Measurements from ENCODE around the gene LDLRAD3.
"Not testable (repeated sequence)": the region's sequence is repeated elsewhere in the genome, so short reads cannot be mapped to it uniquely, and the experiment has no call there.

LDLRAD3 gene

DNA sequence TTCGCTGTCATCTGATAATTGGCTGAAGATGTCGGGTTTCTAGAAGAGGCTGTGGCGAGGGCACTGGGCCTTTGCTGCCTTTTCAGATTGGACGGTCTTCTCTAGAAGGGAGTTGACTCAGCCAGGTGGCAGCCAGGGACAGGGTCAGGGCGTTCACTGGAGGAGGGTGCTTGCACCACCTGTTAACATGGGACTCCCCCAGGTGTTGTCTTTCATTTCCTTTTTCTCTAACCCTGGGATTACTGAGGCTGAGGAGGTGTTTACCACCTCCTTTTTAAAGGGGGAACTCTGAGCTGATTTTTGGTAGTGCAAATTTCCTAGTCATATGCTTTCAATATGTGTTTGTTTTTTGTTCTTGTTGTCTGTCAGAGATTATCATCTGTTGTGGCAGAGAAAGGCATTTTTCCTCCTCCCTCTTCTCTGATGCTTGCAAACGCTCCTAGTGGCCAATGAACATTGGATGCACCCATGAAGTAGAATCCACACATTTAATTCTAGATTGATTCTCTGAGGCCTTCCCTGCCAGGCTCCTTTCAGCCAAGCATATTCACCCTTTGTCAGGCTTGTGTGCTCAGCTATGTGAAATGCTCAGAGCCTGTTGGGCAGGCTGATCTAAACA is 54.1 kb downstream of the LDLRAD3 start:
- no peak for DNase-seq

- no peak for DNase-seq
Measured at GRCh38 chr11:35998634-35999033, 54.8 kb downstream of the LDLRAD3 start.

DNA sequence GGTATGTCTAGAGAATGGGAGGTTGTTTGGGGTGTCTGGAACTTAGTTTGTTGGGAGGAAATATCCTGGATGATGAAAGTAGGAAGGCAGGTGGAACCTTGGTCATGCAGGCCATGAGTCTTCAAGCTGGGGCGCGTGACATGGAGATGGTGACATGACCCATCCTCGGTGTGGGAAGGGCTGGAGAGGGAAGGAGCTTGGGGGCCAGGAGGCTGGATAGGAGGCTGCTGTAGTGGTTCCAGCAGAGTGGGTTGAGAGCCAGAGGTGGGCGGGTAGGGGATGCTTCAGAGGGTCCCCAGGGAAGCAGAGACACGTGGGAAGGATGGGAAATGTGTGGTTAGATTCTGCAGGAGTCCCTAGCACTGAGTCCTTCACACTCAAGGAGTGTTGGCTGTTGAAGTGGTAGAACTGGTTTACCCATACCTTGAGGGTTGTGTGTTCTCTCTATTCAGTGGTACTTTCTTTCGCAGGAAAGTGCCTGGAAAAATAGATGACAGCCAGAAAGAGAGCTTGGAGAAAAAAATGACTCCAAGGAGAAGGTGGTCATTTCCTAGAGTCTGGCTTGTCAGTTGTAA is 56.8 kb downstream of the LDLRAD3 start:
- DNase-seq = no peak

DNA sequence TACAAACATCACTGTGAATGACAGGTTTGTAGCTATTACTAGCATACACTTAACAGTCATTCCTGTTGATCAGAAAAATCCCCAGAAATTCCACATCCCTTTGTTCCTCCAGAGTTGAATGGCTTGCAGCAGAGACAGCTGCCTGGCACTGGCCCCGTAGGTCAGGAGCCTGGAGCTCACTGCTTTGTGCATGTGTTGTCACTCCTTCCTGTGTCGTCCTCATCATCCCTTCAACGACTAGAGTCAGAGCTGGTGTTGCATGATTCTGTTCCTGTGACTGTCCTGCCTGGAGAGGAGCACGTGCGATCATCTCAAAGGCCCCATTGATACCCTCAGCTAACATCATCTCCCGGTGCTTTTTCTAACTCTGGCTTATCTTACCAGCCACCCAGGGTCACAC is 58.3 kb downstream of the LDLRAD3 start:
- no peak for DNase-seq

DNA sequence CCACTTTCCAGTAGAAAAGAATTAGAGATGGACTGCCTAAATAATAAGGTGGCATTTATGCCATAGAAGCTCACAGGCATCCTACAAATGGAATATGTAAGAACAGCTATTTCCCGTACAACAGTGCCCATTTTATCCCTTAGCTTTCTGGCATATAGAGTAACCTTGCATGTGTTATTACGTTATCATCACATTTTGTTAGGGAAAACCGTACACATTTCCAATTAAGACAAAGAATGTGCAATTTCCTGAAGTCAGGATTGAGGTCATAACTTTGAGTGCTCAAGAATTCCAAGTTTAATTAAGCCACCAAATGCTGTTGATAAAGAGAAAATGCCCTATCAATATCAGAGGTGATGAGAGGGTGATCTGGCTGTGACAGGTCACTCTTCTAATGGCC is 58.9 kb downstream of the LDLRAD3 start:
- DNase-seq = no peak

DNA sequence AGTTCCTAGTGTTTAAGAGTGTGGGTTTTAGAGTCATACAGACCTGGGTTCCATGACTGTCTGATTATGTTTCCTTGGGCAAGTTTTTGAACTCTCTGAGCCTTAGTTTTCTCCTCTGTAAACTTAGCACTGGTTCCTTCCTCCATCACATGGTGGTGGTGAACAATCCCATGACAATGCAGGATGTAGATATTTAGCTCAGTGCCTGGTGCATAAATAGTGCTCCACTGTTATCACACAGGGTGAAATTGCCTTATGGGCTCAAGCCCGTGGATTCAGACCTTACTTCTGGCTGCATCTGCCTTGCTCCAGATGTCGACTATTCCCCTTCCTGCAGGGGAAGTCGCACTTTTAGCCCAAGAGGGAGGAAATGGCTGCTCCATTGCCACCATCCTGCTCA is 62.7 kb downstream of the LDLRAD3 start:
- DNase-seq = no peak

DNA sequence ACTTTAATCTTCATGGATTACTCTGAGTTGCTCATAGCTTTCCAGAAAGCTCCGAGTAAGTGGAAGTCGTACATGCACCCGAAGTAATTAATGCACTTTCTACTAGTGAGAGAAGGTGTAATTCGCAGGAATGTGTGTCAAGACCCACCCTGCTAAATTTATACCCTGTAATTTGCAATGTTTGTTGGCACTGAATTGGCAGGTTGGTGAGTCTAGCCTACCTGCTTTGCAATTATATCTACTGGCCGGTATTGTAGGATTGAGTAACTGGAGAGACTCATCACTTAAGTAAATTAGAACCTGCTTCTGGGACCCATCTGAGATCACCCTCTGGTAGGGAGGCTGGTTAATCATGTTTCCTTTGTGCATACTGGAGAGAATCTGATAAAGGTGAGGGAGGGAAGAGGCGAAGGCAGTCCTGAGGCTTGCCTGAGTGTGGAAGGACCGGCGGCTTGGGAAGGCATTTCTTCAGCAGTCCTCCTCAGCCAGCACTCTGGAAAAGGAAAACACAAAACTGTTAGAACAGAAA is 63.3 kb downstream of the LDLRAD3 start:
- peak; percentile 32 for DNase-seq

DNA sequence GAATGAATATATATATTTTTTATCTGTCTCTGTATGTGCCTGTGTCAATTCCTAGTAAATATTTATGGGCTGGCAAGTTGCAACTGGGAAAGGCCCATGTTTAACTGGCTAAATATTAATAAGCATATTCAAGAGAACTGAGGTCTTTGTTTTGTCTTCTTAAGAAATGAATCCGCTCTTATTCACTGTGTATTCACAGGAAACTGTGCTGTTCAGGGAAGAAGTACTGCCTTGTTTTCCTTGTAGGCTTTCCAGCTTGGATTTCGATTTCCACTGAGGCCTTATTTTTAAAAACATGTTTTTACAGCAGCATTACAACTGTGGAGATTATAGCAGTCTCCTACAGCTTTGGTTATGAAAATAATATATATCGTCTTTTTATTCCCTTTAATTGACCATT is 64.7 kb downstream of the LDLRAD3 start:
- DNase-seq = no peak

DNA sequence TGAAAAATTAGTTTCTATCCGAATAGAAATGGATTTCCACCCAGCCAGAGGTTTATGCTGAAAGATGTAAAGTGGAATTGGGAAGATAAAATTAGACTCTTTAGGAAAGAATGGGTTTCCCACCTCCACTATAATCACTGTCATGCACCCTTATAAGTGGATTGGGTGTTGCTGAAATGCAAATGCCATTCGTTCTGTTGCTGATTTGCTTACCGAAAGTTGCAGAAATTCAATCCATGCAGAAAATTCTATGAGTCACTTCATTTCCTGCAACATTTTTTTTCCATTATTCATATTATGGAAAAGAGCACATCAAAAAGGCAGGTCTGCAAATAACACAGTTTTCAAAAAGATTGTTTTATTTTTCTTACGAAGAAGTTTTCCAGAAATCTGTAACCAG is 65.6 kb downstream of the LDLRAD3 start:
- peak; percentile 72 for DNase-seq

DNA sequence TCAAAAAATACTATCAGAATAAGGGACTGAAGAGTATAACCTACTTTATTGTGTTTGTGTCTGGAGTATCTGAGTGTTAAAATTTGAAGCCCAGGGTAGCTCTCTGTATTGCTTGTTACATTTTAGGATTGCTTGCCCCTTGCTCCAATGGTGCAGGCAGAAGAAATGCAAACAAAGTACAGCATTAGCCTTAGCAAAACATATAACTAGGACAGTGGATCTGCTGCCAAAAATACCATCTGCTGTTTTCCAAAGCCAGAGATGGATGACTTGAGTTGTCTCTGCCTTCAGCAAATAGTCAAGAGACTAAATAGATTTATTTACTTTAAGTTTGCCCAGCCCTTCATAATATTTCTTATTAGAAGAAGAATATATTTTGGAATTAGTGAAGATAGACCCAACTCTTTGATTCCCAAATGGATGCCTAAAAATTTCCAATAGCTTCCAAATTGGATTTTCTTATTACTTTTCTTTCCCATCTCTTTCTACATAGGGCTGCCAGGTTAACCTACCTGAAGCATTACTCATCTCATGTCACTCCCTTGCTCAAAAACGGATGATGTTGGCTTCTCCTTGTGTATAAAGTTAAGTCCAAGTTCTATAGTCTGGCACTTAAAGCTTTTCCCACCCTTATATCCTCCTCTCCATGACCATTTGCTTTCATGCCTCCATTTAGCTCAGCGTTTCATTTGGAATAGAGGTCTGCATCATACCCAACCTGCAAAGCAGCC is 66.3 kb downstream of the LDLRAD3 start:
- no peak for DNase-seq

DNA sequence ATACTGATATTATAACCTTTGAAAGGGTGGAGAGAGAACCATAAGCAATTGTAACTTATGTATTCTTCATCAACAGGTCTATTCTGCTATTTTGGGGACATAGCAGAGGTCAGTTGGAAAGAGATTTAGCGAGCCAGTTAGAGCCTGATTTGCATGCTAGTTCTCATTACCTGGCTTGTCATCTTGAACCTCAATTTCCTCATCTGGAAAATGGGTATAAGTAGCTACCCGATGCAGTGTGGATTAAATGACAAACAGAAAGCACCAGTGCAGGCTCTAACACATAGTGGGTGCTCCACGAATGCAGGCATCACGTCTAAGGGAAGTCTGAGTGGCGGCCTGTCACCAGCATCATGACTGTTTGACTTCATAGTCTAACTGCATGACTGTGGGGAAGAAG is 67.7 kb downstream of the LDLRAD3 start:
- no peak for DNase-seq

DNA sequence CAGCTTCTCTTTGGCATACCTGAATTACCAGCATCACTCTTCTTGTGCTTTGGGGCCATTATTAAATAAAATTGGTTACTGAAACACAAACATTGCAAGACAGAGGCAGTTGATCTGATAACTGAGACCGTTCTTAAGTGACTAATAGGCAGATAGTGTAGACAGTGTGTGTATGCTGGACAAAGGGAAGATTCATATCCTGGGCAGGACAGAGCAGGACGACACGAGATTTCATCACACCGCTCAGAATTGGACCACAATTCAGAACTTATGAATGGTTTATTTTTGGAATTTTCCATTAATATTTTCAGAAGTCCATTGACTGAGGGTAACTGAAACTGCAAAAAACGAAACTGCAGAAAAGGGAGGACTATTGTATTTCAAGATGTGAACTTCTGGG is 68.6 kb downstream of the LDLRAD3 start:
- no peak for DNase-seq

DNA sequence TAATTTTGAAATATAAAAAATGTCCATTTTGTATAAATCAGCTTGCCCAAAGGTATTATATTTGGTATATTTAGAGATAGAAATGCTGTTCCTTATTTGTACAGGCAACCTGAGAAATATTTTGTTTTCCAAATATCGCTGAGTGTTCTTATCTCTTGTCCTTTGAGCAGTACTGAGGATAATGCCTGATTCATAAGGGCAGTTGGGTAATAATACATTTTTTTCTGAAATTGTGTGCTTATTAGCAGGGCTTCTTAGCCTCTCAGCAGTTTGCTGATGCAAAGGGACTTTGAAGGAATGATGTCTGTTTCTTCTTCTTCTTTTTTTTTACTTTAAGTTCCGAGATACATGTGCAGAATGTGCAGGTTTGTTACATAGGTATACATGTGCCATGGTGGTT is 69.1 kb downstream of the LDLRAD3 start:
- peak; percentile 60 for DNase-seq

- not testable (repeated sequence) for DNase-seq
Measured at GRCh38 chr11:36013446-36013845, 69.6 kb downstream of the LDLRAD3 start.

DNA sequence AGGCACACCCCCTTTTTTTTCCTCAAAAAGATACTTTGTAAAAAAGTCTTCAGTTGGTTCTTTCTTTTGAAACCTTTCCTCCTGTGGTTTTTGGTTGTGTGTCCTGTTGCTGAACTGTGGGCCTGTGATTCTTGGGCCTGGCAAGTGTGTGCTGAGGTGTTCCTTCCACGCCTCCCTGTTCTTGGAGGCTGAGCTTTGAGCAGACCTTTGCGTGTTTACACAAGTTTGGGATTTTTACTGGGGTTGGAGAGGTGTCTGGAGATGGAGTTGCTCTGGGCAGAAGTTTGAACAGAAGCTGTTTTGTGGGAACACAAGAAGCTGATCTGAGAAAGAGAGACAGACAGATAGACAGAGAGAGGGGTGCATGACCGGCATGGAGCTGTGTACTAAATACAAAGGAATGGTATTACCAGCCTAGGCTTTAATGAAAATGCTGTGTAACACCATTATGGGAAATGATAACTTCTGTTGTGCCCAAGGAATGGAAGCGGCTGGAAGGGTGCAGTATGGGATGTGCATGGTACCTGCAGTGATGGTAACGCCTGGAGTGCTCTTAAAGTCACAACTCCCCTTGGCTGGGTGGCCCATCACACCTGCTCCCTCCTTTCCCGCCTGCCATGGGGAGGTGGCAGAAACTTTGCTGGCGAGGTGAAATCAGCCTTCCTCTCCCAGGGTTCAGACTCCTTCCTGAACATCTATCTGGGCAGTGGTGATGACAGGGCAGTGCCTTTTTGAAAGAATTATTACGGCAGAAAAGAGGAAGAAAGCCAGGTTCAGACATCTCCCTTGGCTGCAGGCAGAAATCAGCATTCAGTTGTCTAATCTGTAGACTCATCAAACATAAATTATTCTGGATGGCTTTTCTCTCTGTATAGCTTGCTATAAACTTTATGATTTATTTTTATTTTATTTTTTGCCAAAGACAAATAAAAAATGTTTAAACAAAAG is 70.4 kb downstream of the LDLRAD3 start:
- no peak for DNase-seq

DNA sequence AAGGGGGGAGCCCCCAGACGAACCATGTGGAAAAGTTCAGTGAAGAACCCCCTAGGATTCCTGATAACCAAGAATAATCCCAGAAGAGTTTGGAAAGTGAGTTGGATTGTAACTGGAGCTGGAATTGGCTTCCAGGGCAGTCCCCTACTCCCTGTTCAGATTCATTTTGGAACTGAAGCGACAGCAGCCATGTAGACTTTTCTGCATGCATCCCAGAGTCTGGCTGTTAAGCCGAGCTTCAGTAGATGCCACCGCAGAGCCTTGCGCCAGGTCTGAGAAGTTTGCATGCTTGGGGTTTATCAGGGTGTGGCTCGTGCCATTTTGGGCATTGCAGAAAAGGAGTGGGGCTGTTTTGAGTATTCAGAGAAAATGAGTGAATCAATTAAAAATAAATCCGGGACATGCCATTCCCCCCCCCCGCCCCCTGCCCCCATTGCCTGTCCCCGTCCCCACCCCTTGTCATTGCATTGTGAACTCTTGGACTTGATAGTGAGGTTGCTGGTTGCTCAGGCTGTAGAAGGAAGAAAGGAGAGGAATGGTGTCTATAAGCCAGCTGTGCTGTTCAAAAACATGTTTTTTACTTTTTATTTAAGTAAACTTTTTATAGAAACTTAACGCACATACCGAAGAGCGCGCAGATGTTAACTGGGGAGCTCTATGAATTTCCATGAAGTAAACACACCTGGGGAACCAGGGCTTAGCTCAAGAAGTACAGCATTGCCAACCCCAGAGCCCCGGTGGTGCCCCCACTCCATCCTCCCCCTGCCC is 71.2 kb downstream of the LDLRAD3 start:
- no peak for DNase-seq

DNA sequence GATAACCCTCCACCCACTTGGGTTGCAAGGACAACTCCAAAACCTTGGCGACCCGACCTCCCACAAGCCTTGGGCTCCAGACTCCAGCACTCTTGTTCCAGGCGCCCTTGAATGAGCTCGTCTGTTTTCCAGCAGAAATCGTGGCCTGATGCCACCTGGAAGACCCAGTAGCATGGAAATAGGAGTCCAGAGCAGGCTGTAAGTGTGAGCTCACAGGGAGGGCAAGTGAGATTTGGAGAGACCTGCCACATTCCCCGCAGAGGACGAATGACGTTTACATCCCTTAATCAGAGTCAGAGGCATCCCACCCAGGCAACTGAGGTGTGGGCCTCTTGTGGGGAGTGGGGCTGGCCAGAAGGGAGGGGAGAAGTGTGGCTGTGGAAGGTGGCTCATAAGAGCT is 71.9 kb downstream of the LDLRAD3 start:
- no peak for DNase-seq

GRCh38 chr11:36016263-36016662 is 72.4 kb downstream of the LDLRAD3 start:
- DNase-seq = no peak

DNA sequence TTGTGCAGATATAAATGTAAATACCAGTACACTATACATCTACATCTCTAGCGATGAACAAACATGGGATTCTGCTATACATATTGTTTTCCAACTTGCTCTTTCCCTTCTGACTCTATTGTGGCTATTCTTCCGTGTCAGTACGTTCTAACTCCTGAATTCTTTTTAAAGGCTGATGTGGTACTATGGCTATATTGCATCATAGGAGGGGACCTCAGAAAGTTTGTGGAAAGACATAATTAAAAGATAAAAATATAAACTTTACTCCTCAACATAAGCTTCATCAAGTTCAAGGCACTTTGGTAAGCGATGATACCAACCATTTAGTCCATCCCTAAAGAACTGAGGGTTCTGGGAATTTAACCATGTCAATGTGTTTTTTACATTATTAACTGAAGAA is 72.8 kb downstream of the LDLRAD3 start:
- DNase-seq = no peak

GRCh38 chr11:36019005-36019596 is 75.2 kb downstream of the LDLRAD3 start:
- DNase-seq = no peak

DNA sequence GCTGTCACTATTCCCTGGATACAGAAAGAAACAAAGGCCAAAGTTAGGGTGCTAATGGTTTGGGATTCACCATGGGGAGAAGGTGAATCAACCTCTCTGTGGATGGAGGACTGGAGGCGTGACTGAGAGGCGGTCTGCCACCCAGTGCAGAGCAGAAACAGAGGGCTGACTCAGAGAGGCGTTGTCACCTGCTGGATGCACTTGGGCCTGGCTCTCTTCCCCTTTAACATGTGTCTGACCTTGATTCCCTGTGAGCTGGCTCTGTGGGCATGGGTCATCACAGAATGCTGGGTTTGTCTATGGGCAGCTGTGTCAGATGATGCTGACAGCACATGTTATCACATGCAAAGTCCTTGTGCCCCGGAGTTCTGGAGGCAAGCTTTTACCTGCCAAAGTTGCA is 75.9 kb downstream of the LDLRAD3 start:
- no peak for DNase-seq

DNA sequence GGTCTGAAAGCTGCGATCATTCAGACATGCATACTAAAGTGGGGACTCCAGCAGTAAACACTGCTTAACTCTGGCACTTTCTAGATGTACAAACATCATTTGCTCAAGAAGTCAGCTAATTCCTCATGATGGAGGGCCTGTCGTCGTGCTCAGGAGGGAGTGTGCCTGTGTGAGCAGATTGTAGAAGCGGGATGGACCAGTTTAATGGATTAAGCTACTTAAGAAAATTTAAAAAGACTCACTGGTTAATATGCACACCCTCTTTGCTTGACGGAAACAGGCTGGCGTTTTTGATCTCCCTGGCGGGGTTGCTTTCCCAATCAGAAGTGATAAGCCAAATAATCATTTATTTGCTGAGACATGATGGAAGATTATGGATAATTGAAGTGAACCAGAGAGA is 79.0 kb downstream of the LDLRAD3 start:
- no peak for DNase-seq

All from NCI-H226 (cell line).